ENCODE measurements around the gene SLC6A17.

The SLC6A17 gene

DNA sequence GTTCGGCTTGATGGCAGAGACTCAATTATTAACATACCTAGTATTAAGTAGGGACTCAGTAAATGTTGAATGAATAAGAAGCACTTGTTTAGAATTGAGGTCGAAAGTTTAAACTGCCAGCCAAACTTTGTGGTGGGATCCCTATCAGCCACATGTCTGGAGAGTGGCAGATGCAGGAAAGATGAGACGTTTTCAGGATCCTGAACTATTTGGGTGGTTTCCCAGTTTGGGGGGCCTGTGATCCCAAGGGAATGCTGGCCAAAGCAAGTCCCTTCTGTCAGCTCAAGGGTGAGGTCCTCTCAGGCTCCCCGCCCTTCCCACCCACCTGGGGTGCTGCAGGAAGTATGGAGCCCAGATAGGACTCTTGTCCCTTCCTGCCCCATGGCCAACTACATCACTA lies 98.5 kb downstream of the SLC6A17 start:
- Histone ChIP-seq H3K4me3 (ENCODE audit: low read length in 2 of 2) (no peak overlapping the region), H3K9ac (ENCODE audit: low read depth in 1 of 2, low read length in 2 of 2) (no peak overlapping the region), H3K36me3 (ENCODE audit: control insufficient read depth in 2 of 2, insufficient read depth in 2 of 2, low read length in 2 of 2) (no peaks in the 10 kb centered on the region), H3K27me3 (ENCODE audit: control insufficient read depth in 2 of 2, insufficient read depth in 2 of 2, low read length in 2 of 2) (no peaks in the 10 kb centered on the region), H3K9me3 (ENCODE audit: control insufficient read depth in 2 of 2, low read length in 2 of 2) (no peaks in the 10 kb centered on the region), H3K4me1 (ENCODE audit: control insufficient read depth in 2 of 2, insufficient read depth in 2 of 2, low read length in 2 of 2) (no peaks in the 10 kb centered on the region), H3K27ac (ENCODE audit: low read depth in 2 of 2, low read length in 2 of 2) (no peak overlapping the region)

DNA sequence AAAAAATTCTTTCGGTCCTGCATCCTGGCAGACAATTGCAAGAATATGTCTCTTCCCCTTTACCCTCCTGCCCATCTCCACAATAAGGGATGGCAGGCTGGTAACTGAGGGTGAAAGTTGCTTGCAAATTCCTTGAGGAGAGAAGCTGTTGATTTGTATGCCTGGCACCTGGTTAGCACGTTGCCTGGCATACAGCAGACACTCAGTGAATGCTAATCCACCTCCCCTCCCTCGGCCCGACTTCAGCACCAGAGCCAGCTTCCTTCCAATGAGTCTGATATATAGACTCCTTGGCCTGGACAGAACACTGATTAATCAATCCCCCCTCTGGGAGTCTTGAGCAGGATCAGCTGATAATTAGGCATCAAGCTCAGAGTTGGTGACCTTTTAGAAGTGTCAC lies 99.0 kb downstream of the SLC6A17 start:
- H3K9ac ChIP-seq (ENCODE audit: low read depth in 1 of 2, low read length in 2 of 2) = no peak overlapping the region

DNA sequence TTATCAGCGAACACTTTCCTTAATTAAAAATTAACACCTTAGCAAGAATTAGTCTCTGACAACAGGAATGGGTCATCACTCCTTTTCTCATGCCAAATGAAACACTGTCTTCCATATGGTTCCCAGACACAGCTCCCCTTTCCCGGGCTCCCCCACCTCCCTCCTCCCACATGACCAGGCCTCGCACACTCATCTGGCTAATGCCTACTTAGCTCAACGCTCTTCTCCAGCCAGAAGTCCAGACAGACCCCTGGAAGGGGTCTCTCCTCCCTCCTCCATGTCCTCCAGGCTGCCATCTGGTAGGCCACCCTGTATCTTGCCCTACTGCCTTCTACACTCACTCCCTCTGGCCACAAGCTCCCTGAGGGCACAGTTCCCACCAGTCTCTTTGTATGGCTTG lies 99.7 kb downstream of the SLC6A17 start:
- no peak overlapping the region for H3K9ac ChIP-seq (ENCODE audit: low read depth in 1 of 2, low read length in 2 of 2)
- no peaks in the 10 kb centered on the region for H3K4me1 ChIP-seq (ENCODE audit: control insufficient read depth in 2 of 2, insufficient read depth in 2 of 2, low read length in 2 of 2)
- H3K27me3 ChIP-seq (ENCODE audit: control insufficient read depth in 2 of 2, insufficient read depth in 2 of 2, low read length in 2 of 2) = no peaks in the 10 kb centered on the region
- no peak overlapping the region for H3K27ac ChIP-seq (ENCODE audit: low read depth in 2 of 2, low read length in 2 of 2)
- H3K36me3 ChIP-seq (ENCODE audit: control insufficient read depth in 2 of 2, insufficient read depth in 2 of 2, low read length in 2 of 2) = no peaks in the 10 kb centered on the region
- no peaks in the 10 kb centered on the region for H3K9me3 ChIP-seq (ENCODE audit: control insufficient read depth in 2 of 2, low read length in 2 of 2)
- H3K4me3 ChIP-seq (ENCODE audit: low read length in 2 of 2) = no peak overlapping the region

More for the DNA sequence above, 99.0 kb downstream of the SLC6A17 start:
- no peak overlapping the region for H3K27ac ChIP-seq (ENCODE audit: low read depth in 2 of 2, low read length in 2 of 2)
- H3K27me3 ChIP-seq (ENCODE audit: control insufficient read depth in 2 of 2, insufficient read depth in 2 of 2, low read length in 2 of 2) = no peaks in the 10 kb centered on the region
- no peaks in the 10 kb centered on the region for H3K4me1 ChIP-seq (ENCODE audit: control insufficient read depth in 2 of 2, insufficient read depth in 2 of 2, low read length in 2 of 2)
- no peaks in the 10 kb centered on the region for H3K36me3 ChIP-seq (ENCODE audit: control insufficient read depth in 2 of 2, insufficient read depth in 2 of 2, low read length in 2 of 2)
- no peaks in the 10 kb centered on the region for H3K9me3 ChIP-seq (ENCODE audit: control insufficient read depth in 2 of 2, low read length in 2 of 2)
- H3K4me3 ChIP-seq (ENCODE audit: low read length in 2 of 2) = no peak overlapping the region

GRCh38 chr1:110250749-110251148 lies 100.5 kb downstream of the SLC6A17 start:
- H3K36me3 ChIP-seq (ENCODE audit: control insufficient read depth in 2 of 2, insufficient read depth in 2 of 2, low read length in 2 of 2) = no peaks in the 10 kb centered on the region
- no peak overlapping the region for H3K4me3 ChIP-seq (ENCODE audit: low read length in 2 of 2)
- H3K27me3 ChIP-seq (ENCODE audit: control insufficient read depth in 2 of 2, insufficient read depth in 2 of 2, low read length in 2 of 2) = no peaks in the 10 kb centered on the region
- H3K9ac ChIP-seq (ENCODE audit: low read depth in 1 of 2, low read length in 2 of 2) = no peak overlapping the region
- H3K9me3 ChIP-seq (ENCODE audit: control insufficient read depth in 2 of 2, low read length in 2 of 2) = no peaks in the 10 kb centered on the region
- no peaks in the 10 kb centered on the region for H3K4me1 ChIP-seq (ENCODE audit: control insufficient read depth in 2 of 2, insufficient read depth in 2 of 2, low read length in 2 of 2)
- no peak overlapping the region for H3K27ac ChIP-seq (ENCODE audit: low read depth in 2 of 2, low read length in 2 of 2)

Data from mucosa of rectum (tissue), 2 donors.